NOMO-1 treated with DMSO at 0.1 percent for 48 hours (cell line): Measurements from ENCODE around the gene INTS3.

ENCODE experiments used
- DNase-seq: peaks from one replicate; lab custom pipeline; 2025; ENCODE audit not compliant: unreplicated experiment; lab: John Stamatoyannopoulos, UW

Gene INTS3

GRCh38 chr1:153816283-153816889 lies 88.5 kb downstream of the INTS3 start:
- DNase-seq, result no peak

GRCh38 chr1:153818876-153819275 lies 91.0 kb downstream of the INTS3 start:
- no peak for DNase-seq
